Measurements from ENCODE around the gene UGT1A4.

DNA sequence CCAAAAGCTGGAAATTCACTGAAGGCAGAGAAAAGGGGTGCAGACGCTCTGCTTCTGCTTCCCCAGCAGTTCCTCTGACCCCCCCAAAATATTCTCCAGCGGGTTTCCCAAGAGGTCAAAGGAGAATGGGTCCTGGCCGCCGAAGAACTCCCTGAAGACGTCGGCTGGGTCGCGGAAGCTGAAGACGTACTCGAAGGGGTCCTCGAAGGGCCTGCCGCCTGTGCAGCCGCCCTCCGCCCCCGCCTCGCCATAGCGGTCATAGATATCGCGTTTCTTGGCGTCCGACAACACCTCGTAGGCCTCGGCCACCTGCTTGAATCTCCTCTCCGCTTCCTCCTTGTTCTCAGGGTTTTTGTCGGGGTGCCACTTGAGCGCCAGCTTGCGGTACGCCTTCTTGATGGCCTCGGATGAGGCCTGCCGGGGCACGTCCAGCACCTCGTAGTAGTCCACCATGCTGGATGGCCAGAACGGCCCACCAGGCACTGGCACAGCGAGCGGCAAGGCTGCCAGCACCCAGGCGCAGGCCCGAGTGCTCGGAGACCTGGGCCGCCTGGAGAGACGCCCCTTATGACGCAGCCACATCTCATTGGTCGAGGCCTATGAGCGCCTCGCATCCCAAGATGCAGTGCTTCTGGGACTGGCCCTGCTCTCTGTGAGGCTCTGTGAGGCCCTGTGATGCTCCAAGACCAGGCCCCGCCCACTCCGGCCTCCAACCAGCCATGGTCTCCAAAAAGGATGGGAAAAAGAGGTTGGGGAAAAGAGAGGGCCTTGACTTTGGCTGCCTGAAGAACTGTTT lies 25.1 kb downstream of the UGT1A4 start:
- TF ChIP-seq, protein P1, sequence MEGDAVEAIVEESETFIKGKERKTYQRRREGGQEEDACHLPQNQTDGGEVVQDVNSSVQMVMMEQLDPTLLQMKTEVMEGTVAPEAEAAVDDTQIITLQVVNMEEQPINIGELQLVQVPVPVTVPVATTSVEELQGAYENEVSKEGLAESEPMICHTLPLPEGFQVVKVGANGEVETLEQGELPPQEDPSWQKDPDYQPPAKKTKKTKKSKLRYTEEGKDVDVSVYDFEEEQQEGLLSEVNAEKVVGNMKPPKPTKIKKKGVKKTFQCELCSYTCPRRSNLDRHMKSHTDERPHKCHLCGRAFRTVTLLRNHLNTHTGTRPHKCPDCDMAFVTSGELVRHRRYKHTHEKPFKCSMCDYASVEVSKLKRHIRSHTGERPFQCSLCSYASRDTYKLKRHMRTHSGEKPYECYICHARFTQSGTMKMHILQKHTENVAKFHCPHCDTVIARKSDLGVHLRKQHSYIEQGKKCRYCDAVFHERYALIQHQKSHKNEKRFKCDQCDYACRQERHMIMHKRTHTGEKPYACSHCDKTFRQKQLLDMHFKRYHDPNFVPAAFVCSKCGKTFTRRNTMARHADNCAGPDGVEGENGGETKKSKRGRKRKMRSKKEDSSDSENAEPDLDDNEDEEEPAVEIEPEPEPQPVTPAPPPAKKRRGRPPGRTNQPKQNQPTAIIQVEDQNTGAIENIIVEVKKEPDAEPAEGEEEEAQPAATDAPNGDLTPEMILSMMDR (IDR thresholded peaks at IDR 0.05 in 4 of 5, conservative IDR thresholded peaks at IDR 0.05 in 1 of 5): no peak
- TF ChIP-seq POLR2A (IDR thresholded peaks at IDR 0.05): no peak

All from gastrocnemius medialis (tissue), 4 donors.